Upper lobe of left lung (tissue), 6 donors: Measurements from ENCODE around the gene C1QTNF6. TPM values are rescaled to one million over a fixed set of nuclear protein-coding genes. Genes with fewer than 3 reads are reported as not detected.

Experiments used
- ATAC-seq, 2 donors: fragments of 200-7000 bp; cut with Tn5 transposase; one replicate each; pipeline ENCODE4 v1.9.1; 2022; ENCODE audit warnings: mild to moderate bottlenecking in 2 of 2, moderate library complexity in 2 of 2; ENCODE audit not compliant: low FRiP score in 2 of 2
- DNase-seq, 2 donors: peaks; one replicate each; pipeline ENCODE4 v3.0.0-alpha.2; 2019 to 2020
- H3K27ac ChIP-seq, 4 donors: fragments of 200-600 bp; sonication (generic); one replicate each; pipeline ENCODE4 v1.5.1; 2016 to 2019
- H3K27me3 ChIP-seq, 4 donors: fragments of 200-600 bp; sonication (generic); one replicate each; pipeline ENCODE4 v1.5.1; 2017 to 2019
- H3K36me3 ChIP-seq, 4 donors: fragments of 200-600 bp; sonication (generic); one replicate each; pipeline ENCODE4 v1.5.1; 2016 to 2019
- H3K4me1 ChIP-seq, 4 donors: fragments of 200-600 bp; sonication (generic); one replicate each; pipeline ENCODE4 v1.5.1; 2018 to 2019
- H3K4me3 ChIP-seq, 4 donors: fragments of 200-600 bp; sonication (generic); one replicate each; pipeline ENCODE4 v1.5.1; 2017 to 2019; ENCODE audit warnings: mild to moderate bottlenecking in 2 of 4, moderate library complexity in 1 of 4
- H3K9me3 ChIP-seq, 4 donors: fragments of 200-600 bp; sonication (generic); one replicate each; pipeline ENCODE4 v1.5.1; 2018 to 2019
- CTCF ChIP-seq, 6 experiments: fragments of 450-650 bp in 4 of 6; fragments of 200-600 bp in 2 of 6; sonication (generic) in 2 of 6; IDR thresholded peaks; one replicate each; pipeline ENCODE4 v1.5.1; 2016 to 2019; ENCODE audit warnings: antibody characterized with exemption in 6 of 6
- EP300 ChIP-seq, 4 donors: sonication (generic); formaldehyde crosslinking; IDR thresholded peaks; one replicate each; pipeline ENCODE4 v1.5.1; 2017; ENCODE audit warnings: antibody characterized with exemption in 4 of 4, control low read depth in 2 of 4
- POLR2A ChIP-seq, 4 donors: fragments of 450-650 bp; IDR thresholded peaks; one replicate each; pipeline ENCODE4 v1.5.1; 2016 to 2017; ENCODE audit warnings: antibody characterized with exemption in 4 of 4, mild to moderate bottlenecking in 2 of 4
- POLR2AphosphoS5 ChIP-seq, 2 donors: sonication (generic); formaldehyde crosslinking; IDR thresholded peaks; one replicate each; pipeline ENCODE4 v1.5.1; 2017; ENCODE audit warnings: antibody characterized with exemption in 2 of 2
- WGBS, 2 donors: methylation state at CpG; one replicate each; pipeline ENCODE4 v1.1.5; 2017 to 2018; 5-methylcytosine and 5-hydroxymethylcytosine counted together
- total RNA-seq, 6 donors: library from RNA; depleted of rRNA in 4 of 6; stranded (reverse); fragments of >200 nt in 4 of 6; gene quantifications; one replicate each; pipeline versions ENCODE4 v1.1.0 to v1.2.1, GENCODE V29; 2016 to 2021
- donor health status: DM: no; HTN: no; CAD: no; lungs with moderate emphysema.
- donor health status: DM: no; HTN: yes; CAD: no; lungs with severe emphysema.

The C1QTNF6 gene
- total RNA-seq, 6 donors from 2014 or later = 2.1 to 8.4 (median 4.7) TPM

GRCh38 chr22:37222440-37222971, 34.5 kb upstream of the C1QTNF6 start:
- ATAC-seq = no peak
- H3K27ac ChIP-seq = peak overlapping the region; percentile 70 to 85 (median 80)

GRCh38 chr22:37221424-37222333, 33.6 kb upstream of the C1QTNF6 start:
- Histone ChIP-seq H3K27me3 (no peaks in the 10 kb centered on the region), H3K4me1 (no peaks in the 10 kb centered on the region), H3K9me3 (no peaks in the 10 kb centered on the region), H3K4me3 (no peak overlapping the region), H3K36me3 (no peaks in the 10 kb centered on the region), H3K27ac (peak overlapping the region; percentile 70 to 85 (median 80))
- no peak for DNase-seq
- no peak for ATAC-seq
- TF ChIP-seq POLR2A (IDR thresholded peaks at IDR 0.05) = no peak
- TF ChIP-seq EP300 (IDR thresholded peaks at IDR 0.05) = no peak
- no peak for TF ChIP-seq POLR2AphosphoS5 (IDR thresholded peaks at IDR 0.05)
- no peak for TF ChIP-seq CTCF (IDR thresholded peaks at IDR 0.05)
- 85 to 87% methylated on average over 7 to 10 of the region's 10 CpGs for WGBS, 2 donors

More at GRCh38 chr22:37222440-37222971, 34.5 kb upstream of the C1QTNF6 start:
- no peaks in the 10 kb centered on the region for H3K9me3 ChIP-seq
- DNase-seq = no peak
- H3K4me3 ChIP-seq = no peak overlapping the region
- WGBS, 2 donors = 60 to 65% methylated on average over 8 of the region's 8 CpGs
- no peaks in the 10 kb centered on the region for H3K4me1 ChIP-seq
- H3K36me3 ChIP-seq = no peaks in the 10 kb centered on the region
- no peak for TF ChIP-seq POLR2AphosphoS5 (IDR thresholded peaks at IDR 0.05)
- TF ChIP-seq POLR2A (IDR thresholded peaks at IDR 0.05) = no peak
- no peak for TF ChIP-seq CTCF (IDR thresholded peaks at IDR 0.05)
- no peaks in the 10 kb centered on the region for H3K27me3 ChIP-seq

DNA sequence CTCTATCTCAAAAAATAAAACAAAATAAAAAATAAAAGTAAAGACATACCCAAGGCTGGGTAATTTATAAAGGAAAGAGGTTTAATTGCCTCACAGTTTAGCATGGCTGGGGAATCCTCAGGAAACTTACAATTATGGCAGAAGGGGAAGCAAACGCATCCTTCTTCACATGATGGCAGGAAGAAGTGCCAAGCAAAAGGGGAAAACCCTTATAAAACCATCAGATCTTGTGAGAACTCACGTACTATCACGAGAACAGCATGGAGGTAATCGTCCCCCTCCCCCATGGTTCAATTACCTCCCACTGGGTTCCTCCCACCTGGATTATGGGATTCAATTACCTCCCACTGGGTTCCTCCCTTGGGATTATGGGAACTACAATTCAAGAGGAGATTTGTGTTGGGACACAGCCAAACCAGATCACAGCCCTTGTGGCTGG, 32.5 kb upstream of the C1QTNF6 start:
- Histone ChIP-seq H3K4me3 (no peak overlapping the region), H3K27ac (peak overlapping the region in 1 of 4 donors; percentile 81), H3K4me1 (no peaks in the 10 kb centered on the region), H3K27me3 (no peaks in the 10 kb centered on the region), H3K9me3 (no peaks in the 10 kb centered on the region), H3K36me3 (no peaks in the 10 kb centered on the region)
- 39 to 54% methylated on average over 4 of the region's 4 CpGs for WGBS, 2 donors
- no peak for ATAC-seq
- DNase-seq = no peak
- TF ChIP-seq EP300 (IDR thresholded peaks at IDR 0.05) (no peak), CTCF (IDR thresholded peaks at IDR 0.05) (no peak), POLR2AphosphoS5 (IDR thresholded peaks at IDR 0.05) (no peak), POLR2A (IDR thresholded peaks at IDR 0.05) (no peak)

GRCh38 chr22:37219533-37219932, 31.5 kb upstream of the C1QTNF6 start:
- 83 to 84% methylated on average over 6 of the region's 6 CpGs for WGBS, 2 donors

More at GRCh38 chr22:37219533-37219932, 31.5 kb upstream of the C1QTNF6 start:
- DNase-seq (no peak), ATAC-seq (no peak)
- Histone ChIP-seq H3K27ac (peak overlapping the region in 1 of 4 donors; percentile 30), H3K4me3 (no peak overlapping the region), H3K27me3 (no peaks in the 10 kb centered on the region), H3K9me3 (no peaks in the 10 kb centered on the region), H3K36me3 (no peaks in the 10 kb centered on the region), H3K4me1 (no peaks in the 10 kb centered on the region)
- TF ChIP-seq POLR2AphosphoS5 (IDR thresholded peaks at IDR 0.05) (no peak), POLR2A (IDR thresholded peaks at IDR 0.05) (no peak), EP300 (IDR thresholded peaks at IDR 0.05) (no peak), CTCF (IDR thresholded peaks at IDR 0.05) (no peak)
